ENCODE measurements around the gene VWF. TPM values are rescaled to one million over a fixed set of nuclear protein-coding genes. Genes with fewer than 3 reads are reported as not detected.
"Not testable (repeated sequence)": the region's sequence is repeated elsewhere in the genome, so short reads cannot be mapped to it uniquely, and the experiment has no call there.

VWF gene
- total RNA-seq, 2 donors from 2014 or later, result 20.9 to 63.2 TPM

GRCh38 chr12:6158749-6159148, 34.3 kb upstream of the VWF start:
- no peaks in the 10 kb centered on the region for H3K4me1 ChIP-seq
- no peak overlapping the region for H3K9ac ChIP-seq (ENCODE audit: low read depth in 2 of 2, low read length in 2 of 2)
- no peaks in the 10 kb centered on the region for H3K9me3 ChIP-seq
- intact Hi-C loops (cut with DNase I), result no loop called here
- no peaks in the 10 kb centered on the region for H3K27me3 ChIP-seq
- no peak overlapping the region for H3K27ac ChIP-seq
- no peak for DNase-seq
- no peak for TF ChIP-seq CTCF (IDR thresholded peaks at IDR 0.05)
- H3K36me3 ChIP-seq, result no peaks in the 10 kb centered on the region
- no peak overlapping the region for H3K4me3 ChIP-seq

- intact Hi-C loops (cut with DNase I), result no loop called here
- H3K27me3 ChIP-seq, result no peaks in the 10 kb centered on the region
- no peaks in the 10 kb centered on the region for H3K9me3 ChIP-seq
- no peak for TF ChIP-seq CTCF (IDR thresholded peaks at IDR 0.05)
- H3K4me1 ChIP-seq, result no peaks in the 10 kb centered on the region
- no peaks in the 10 kb centered on the region for H3K36me3 ChIP-seq
- no peak overlapping the region for H3K9ac ChIP-seq (ENCODE audit: low read depth in 2 of 2, low read length in 2 of 2)
- H3K4me3 ChIP-seq, result no peak overlapping the region
- no peak for DNase-seq
- no peak overlapping the region for H3K27ac ChIP-seq
Measured at GRCh38 chr12:6158255-6158654, 33.8 kb upstream of the VWF start.

GRCh38 chr12:6157482-6157881, 33.0 kb upstream of the VWF start:
- no peak overlapping the region for H3K9ac ChIP-seq (ENCODE audit: low read depth in 2 of 2, low read length in 2 of 2)
- no peaks in the 10 kb centered on the region for H3K36me3 ChIP-seq
- TF ChIP-seq CTCF (IDR thresholded peaks at IDR 0.05), result no peak
- H3K27ac ChIP-seq, result no peak overlapping the region
- H3K4me1 ChIP-seq, result no peaks in the 10 kb centered on the region
- no peak for DNase-seq
- no peaks in the 10 kb centered on the region for H3K27me3 ChIP-seq
- intact Hi-C loops (cut with DNase I), result no loop called here
- no peak overlapping the region for H3K4me3 ChIP-seq
- no peaks in the 10 kb centered on the region for H3K9me3 ChIP-seq

- no peaks in the 10 kb centered on the region for H3K9me3 ChIP-seq
- no peak overlapping the region for H3K9ac ChIP-seq (ENCODE audit: low read depth in 2 of 2, low read length in 2 of 2)
- no peaks in the 10 kb centered on the region for H3K4me1 ChIP-seq
- DNase-seq, result peak; percentile 43
- H3K27me3 ChIP-seq, result no peaks in the 10 kb centered on the region
- no peaks in the 10 kb centered on the region for H3K36me3 ChIP-seq
- H3K27ac ChIP-seq, result no peak overlapping the region
- TF ChIP-seq CTCF (IDR thresholded peaks at IDR 0.05), result no peak
- H3K4me3 ChIP-seq, result no peak overlapping the region
- intact Hi-C loops (cut with DNase I), result no loop called here
Measured at GRCh38 chr12:6154730-6155459, 30.4 kb upstream of the VWF start.

GRCh38 chr12:6148722-6149121, 24.3 kb upstream of the VWF start:
- H3K9ac ChIP-seq (ENCODE audit: low read depth in 2 of 2, low read length in 2 of 2); intact Hi-C loops (cut with DNase I); H3K27ac ChIP-seq; H3K4me3 ChIP-seq; H3K4me1 ChIP-seq; H3K36me3 ChIP-seq; DNase-seq; H3K9me3 ChIP-seq; H3K27me3 ChIP-seq: not testable (repeated sequence)

GRCh38 chr12:6148061-6148460, 23.6 kb upstream of the VWF start:
- Histone ChIP-seq H3K9ac (ENCODE audit: low read depth in 2 of 2, low read length in 2 of 2) (no peak overlapping the region), H3K4me1 (no peaks in the 10 kb centered on the region), H3K4me3 (no peak overlapping the region), H3K27me3 (no peaks in the 10 kb centered on the region), H3K9me3 (no peaks in the 10 kb centered on the region), H3K36me3 (no peaks in the 10 kb centered on the region), H3K27ac (no peak overlapping the region)
- TF ChIP-seq CTCF (IDR thresholded peaks at IDR 0.05), result no peak
- intact Hi-C loops (cut with DNase I), result no loop called here
- no peak for DNase-seq

All from colonic mucosa (tissue), 4 donors.